NT2/D1 (cell line): ENCODE results near the gene NRXN2.

Source experiments
- SUZ12 ChIP-seq: IDR thresholded peaks from 2 replicates; pipeline ENCODE4 v1.6.1; 2011; ENCODE audit not compliant: insufficient read length, insufficient read depth; ENCODE audit errors: extremely low read depth
- YY1 ChIP-seq: IDR thresholded peaks from 2 replicates; pipeline ENCODE4 v1.6.1; 2011; ENCODE audit not compliant: insufficient read length, insufficient read depth
- ZNF274 ChIP-seq: IDR thresholded peaks from 2 replicates; pipeline ENCODE4 v1.6.1; 2011; ENCODE audit warnings: mild to moderate bottlenecking, low read depth, low read length

DNA sequence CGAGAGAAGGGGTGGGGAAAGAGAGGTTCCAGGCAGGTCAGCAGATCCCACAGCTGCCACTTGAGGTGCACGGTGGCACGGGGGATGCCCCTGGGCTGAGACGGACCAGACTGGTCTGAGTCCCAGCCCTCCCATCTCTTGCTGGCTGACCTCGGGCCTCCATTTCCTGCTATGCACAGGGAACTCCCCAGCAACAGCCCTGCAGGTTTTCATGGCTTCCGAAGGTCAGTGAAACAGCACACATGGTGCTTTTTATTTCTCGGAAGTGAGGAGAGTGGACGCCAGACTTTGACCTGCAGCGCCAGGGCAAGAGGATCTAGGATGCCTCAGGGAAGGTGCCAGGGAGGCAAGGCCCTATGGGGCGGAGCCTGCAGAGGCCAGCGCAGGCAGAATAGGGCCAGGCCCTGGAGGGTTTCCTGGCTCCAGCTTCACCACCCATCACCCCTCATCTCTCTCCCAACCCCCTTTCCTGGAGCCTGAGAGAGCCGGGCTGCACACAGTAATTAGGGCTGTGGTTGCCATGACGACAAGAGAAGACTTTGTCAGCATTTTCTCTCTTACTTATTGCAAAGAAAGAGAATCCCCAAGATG lies 102.5 kb downstream of the NRXN2 start:
- TF ChIP-seq YY1 (no peak), SUZ12 (no peak), ZNF274 (no peak)
